AG08396 (cell line): ENCODE measurements around the gene MYL10.
"Not testable (repeated sequence)": the region's sequence is repeated elsewhere in the genome, so short reads cannot be mapped to it uniquely, and the experiment has no call there.

Experiments used
- DNase-seq: peaks from one replicate; pipeline ENCODE4 v3.0.0; 2012; ENCODE audit warnings: low spot score, mixed read lengths

The MYL10 gene

GRCh38 chr7:101651112-101651511 is 22.0 kb upstream of the MYL10 start:
- no peak for DNase-seq

- no peak for DNase-seq
Measured at GRCh38 chr7:101650579-101651081, 21.5 kb upstream of the MYL10 start.

- DNase-seq = not testable (repeated sequence)
Measured at GRCh38 chr7:101647876-101648275, 18.8 kb upstream of the MYL10 start.

GRCh38 chr7:101645951-101646350 is 16.9 kb upstream of the MYL10 start:
- no peak for DNase-seq

GRCh38 chr7:101644879-101645278 is 15.8 kb upstream of the MYL10 start:
- DNase-seq = no peak

- DNase-seq = not testable (repeated sequence)
Measured at GRCh38 chr7:101639127-101639526, 10.0 kb upstream of the MYL10 start.

GRCh38 chr7:101636822-101637623 is 7.9 kb upstream of the MYL10 start:
- DNase-seq = peak; percentile 5

GRCh38 chr7:101635484-101635883 is 6.4 kb upstream of the MYL10 start:
- no peak for DNase-seq

- no peak for DNase-seq
Measured at GRCh38 chr7:101634196-101634717, 5.2 kb upstream of the MYL10 start.

GRCh38 chr7:101633511-101633910 is 4.4 kb upstream of the MYL10 start:
- DNase-seq = no peak

- DNase-seq = no peak
Measured at GRCh38 chr7:101632641-101633040, 3.5 kb upstream of the MYL10 start.

GRCh38 chr7:101631224-101631714 is 2.2 kb upstream of the MYL10 start:
- DNase-seq = no peak

- DNase-seq = no peak
Measured at GRCh38 chr7:101630591-101630990, 1.5 kb upstream of the MYL10 start.

- DNase-seq = no peak
Measured at GRCh38 chr7:101628522-101628921, 574 bp downstream of the MYL10 start.

GRCh38 chr7:101626758-101627157 is 2.3 kb downstream of the MYL10 start:
- no peak for DNase-seq

GRCh38 chr7:101626069-101626671 is 2.9 kb downstream of the MYL10 start:
- no peak for DNase-seq

- no peak for DNase-seq
Measured at GRCh38 chr7:101625031-101625791, 3.9 kb downstream of the MYL10 start.

GRCh38 chr7:101624246-101625001 is 4.7 kb downstream of the MYL10 start:
- DNase-seq = no peak

GRCh38 chr7:101622609-101623173 is 6.4 kb downstream of the MYL10 start:
- DNase-seq = no peak

- no peak for DNase-seq
Measured at GRCh38 chr7:101620991-101621390, 8.1 kb downstream of the MYL10 start.

GRCh38 chr7:101620395-101620794 is 8.7 kb downstream of the MYL10 start:
- no peak for DNase-seq
